ENCODE data around the gene C4orf33. TPM values are rescaled to one million over a fixed set of nuclear protein-coding genes. Genes with fewer than 3 reads are reported as not detected.

C4orf33 gene
- total RNA-seq: 1 to 10 TPM; 3.4 to 9.0 (median 4.2) TPM
- long read RNA-seq, partial matches to known transcripts: 0 of 2 reads
- long read RNA-seq, other reads (novel, unspliced or antisense): 0 of 2 reads

- ATAC-seq (peak; percentile 59 to 68 (median 65)), DNase-seq (peak; percentile 72 to 78 (median 72))
- peaks cover 0 to 4% (median 0%) of the 10 kb centered on the region in 4 donors for H3K4me1 ChIP-seq
- H3K27ac ChIP-seq: peak within 1 kb of the TSS; percentile 73 to 83 (median 81)
- 8% methylated on average over 14 of the region's 14 CpGs for WGBS (ENCODE audit: insufficient coverage, low coverage, low lambda C conversion rate, missing lambda C conversion rate)
- no peaks in the 10 kb centered on the region for H3K36me3 ChIP-seq
- TF ChIP-seq POLR2A (IDR thresholded peaks at IDR 0.05) (peak; percentile 26), CTCF (IDR thresholded peaks at IDR 0.05) (no peak)
- intact Hi-C loops (cut with DNase I): no loop called here
- no peaks in the 10 kb centered on the region for H3K9me3 ChIP-seq
- no peaks in the 10 kb centered on the region for H3K27me3 ChIP-seq
- H3K4me3 ChIP-seq: peak within 1 kb of the TSS; percentile 44 to 60 (median 54)
These were observed at the start of gene C4orf33 for GRCh38 chr4:129095811-129096454. TSS of gene C4orf33 (plus strand) at chr4:129096152. CDS start at chr4:129102611, 6,459 bp downstream.

- Histone ChIP-seq H3K4me1 (no peaks in the 10 kb centered on the region), H3K27ac (no peak overlapping the region), H3K27me3 (no peaks in the 10 kb centered on the region), H3K4me3 (no peak overlapping the region), H3K36me3 (no peaks in the 10 kb centered on the region), H3K9me3 (peaks cover 0 to 20% (median 0%) of the 10 kb centered on the region in 4 donors)
- DNase-seq (no peak), ATAC-seq (no peak)
- no peak for TF ChIP-seq CTCF (IDR thresholded peaks at IDR 0.05)
- no peak for TF ChIP-seq POLR2A (IDR thresholded peaks at IDR 0.05)
- intact Hi-C loops (cut with DNase I): no loop called here
These were observed 36.9 kb upstream of the C4orf33 start for GRCh38 chr4:129059028-129059427.

- no peak for ATAC-seq
- 97% methylated on average over 3 of the region's 3 CpGs for WGBS (ENCODE audit: insufficient coverage, low coverage, low lambda C conversion rate, missing lambda C conversion rate)
- TF ChIP-seq CTCF (IDR thresholded peaks at IDR 0.05): no peak
- no peak for TF ChIP-seq POLR2A (IDR thresholded peaks at IDR 0.05)
- no peaks in the 10 kb centered on the region for H3K36me3 ChIP-seq
- intact Hi-C loops (cut with DNase I): no loop called here
- no peak overlapping the region for H3K27ac ChIP-seq
- no peaks in the 10 kb centered on the region for H3K27me3 ChIP-seq
- no peak for DNase-seq
- H3K4me3 ChIP-seq: no peak overlapping the region
- H3K4me1 ChIP-seq: no peaks in the 10 kb centered on the region
- H3K9me3 ChIP-seq: peaks cover 0 to 20% (median 0%) of the 10 kb centered on the region in 4 donors
These were observed 33.4 kb upstream of the C4orf33 start for GRCh38 chr4:129062580-129062979.

- no peak for DNase-seq
- no peaks in the 10 kb centered on the region for H3K27me3 ChIP-seq
- TF ChIP-seq CTCF (IDR thresholded peaks at IDR 0.05) (no peak), POLR2A (IDR thresholded peaks at IDR 0.05) (no peak)
- intact Hi-C loops (cut with DNase I): no loop called here
- H3K36me3 ChIP-seq: no peaks in the 10 kb centered on the region
- H3K9me3 ChIP-seq: peaks cover 0 to 13% (median 0%) of the 10 kb centered on the region in 4 donors
- 100% methylated on average over 2 of the region's 2 CpGs for WGBS (ENCODE audit: insufficient coverage, low coverage, low lambda C conversion rate, missing lambda C conversion rate)
- ATAC-seq: no peak
- no peak overlapping the region for H3K27ac ChIP-seq
- H3K4me1 ChIP-seq: no peaks in the 10 kb centered on the region
- no peak overlapping the region for H3K4me3 ChIP-seq
These were observed 32.3 kb upstream of the C4orf33 start for GRCh38 chr4:129063640-129064039.

Data from right lobe of liver (tissue), 6 donors.